GM18520 (cell line): Measurements from ENCODE around the gene GPR68.
"Not testable (repeated sequence)": the region's sequence is repeated elsewhere in the genome, so short reads cannot be mapped to it uniquely, and the experiment has no call there.

Experiments
- ATAC-seq: cut with Tn5 transposase; IDR thresholded peaks from one replicate; pipeline ENCODE4 v1.9.1; 2021; ENCODE audit not compliant: unreplicated experiment

The GPR68 gene

GRCh38 chr14:91273273-91273884 is 28.9 kb upstream of the GPR68 start:
- ATAC-seq, result no peak

GRCh38 chr14:91272341-91273272 is 28.1 kb upstream of the GPR68 start:
- ATAC-seq, result no peak

GRCh38 chr14:91271639-91272038 is 27.1 kb upstream of the GPR68 start:
- ATAC-seq, result no peak

GRCh38 chr14:91270619-91271018 is 26.1 kb upstream of the GPR68 start:
- no peak for ATAC-seq

- ATAC-seq, result no peak
These were observed 25.7 kb upstream of the GPR68 start for GRCh38 chr14:91270188-91270587.

GRCh38 chr14:91269076-91269991 is 24.8 kb upstream of the GPR68 start:
- ATAC-seq, result no peak

GRCh38 chr14:91267965-91268437 is 23.5 kb upstream of the GPR68 start:
- no peak for ATAC-seq

- not testable (repeated sequence) for ATAC-seq
These were observed 21.8 kb upstream of the GPR68 start for GRCh38 chr14:91266276-91266675.

- ATAC-seq, result no peak
These were observed 20.9 kb upstream of the GPR68 start for GRCh38 chr14:91265404-91265803.

- ATAC-seq, result no peak
These were observed 19.9 kb upstream of the GPR68 start for GRCh38 chr14:91264151-91265150.

GRCh38 chr14:91263329-91263728 is 18.8 kb upstream of the GPR68 start:
- ATAC-seq, result no peak

GRCh38 chr14:91261986-91262549 is 17.6 kb upstream of the GPR68 start:
- no peak for ATAC-seq

GRCh38 chr14:91261115-91261514 is 16.6 kb upstream of the GPR68 start:
- ATAC-seq, result no peak

GRCh38 chr14:91258876-91259275 is 14.4 kb upstream of the GPR68 start:
- ATAC-seq, result no peak

- no peak for ATAC-seq
These were observed 13.6 kb upstream of the GPR68 start for GRCh38 chr14:91258011-91258618.

- ATAC-seq, result no peak
These were observed 13.0 kb upstream of the GPR68 start for GRCh38 chr14:91257328-91258010.

- no peak for ATAC-seq
These were observed 12.2 kb upstream of the GPR68 start for GRCh38 chr14:91256661-91257060.

GRCh38 chr14:91255026-91255695 is 10.7 kb upstream of the GPR68 start:
- no peak for ATAC-seq
